ENCODE data around the gene CPT1B. TPM values are rescaled to one million over a fixed set of nuclear protein-coding genes. Genes with fewer than 3 reads are reported as not detected.

CPT1B gene
- total RNA-seq, 4 donors from 2014 or later: 9.7 to 38.7 (median 14.9) TPM

- H3K27ac ChIP-seq: no peak overlapping the region
- no peak for DNase-seq
- no peaks in the 10 kb centered on the region for H3K9me3 ChIP-seq
- H3K4me3 ChIP-seq (replicated peaks in 1 of 3): no peak overlapping the region
- peaks cover 13 to 29% of the 10 kb centered on the region in 2 donors for H3K4me1 ChIP-seq
- H3K36me3 ChIP-seq: no peaks in the 10 kb centered on the region
- 87 to 100% methylated on average over 2 to 6 of the region's 23 CpGs for WGBS, 2 donors
- no peak for TF ChIP-seq POLR2A (IDR thresholded peaks at IDR 0.05)
- TF ChIP-seq, protein P1, sequence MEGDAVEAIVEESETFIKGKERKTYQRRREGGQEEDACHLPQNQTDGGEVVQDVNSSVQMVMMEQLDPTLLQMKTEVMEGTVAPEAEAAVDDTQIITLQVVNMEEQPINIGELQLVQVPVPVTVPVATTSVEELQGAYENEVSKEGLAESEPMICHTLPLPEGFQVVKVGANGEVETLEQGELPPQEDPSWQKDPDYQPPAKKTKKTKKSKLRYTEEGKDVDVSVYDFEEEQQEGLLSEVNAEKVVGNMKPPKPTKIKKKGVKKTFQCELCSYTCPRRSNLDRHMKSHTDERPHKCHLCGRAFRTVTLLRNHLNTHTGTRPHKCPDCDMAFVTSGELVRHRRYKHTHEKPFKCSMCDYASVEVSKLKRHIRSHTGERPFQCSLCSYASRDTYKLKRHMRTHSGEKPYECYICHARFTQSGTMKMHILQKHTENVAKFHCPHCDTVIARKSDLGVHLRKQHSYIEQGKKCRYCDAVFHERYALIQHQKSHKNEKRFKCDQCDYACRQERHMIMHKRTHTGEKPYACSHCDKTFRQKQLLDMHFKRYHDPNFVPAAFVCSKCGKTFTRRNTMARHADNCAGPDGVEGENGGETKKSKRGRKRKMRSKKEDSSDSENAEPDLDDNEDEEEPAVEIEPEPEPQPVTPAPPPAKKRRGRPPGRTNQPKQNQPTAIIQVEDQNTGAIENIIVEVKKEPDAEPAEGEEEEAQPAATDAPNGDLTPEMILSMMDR (IDR thresholded peaks at IDR 0.05): no peak
- intact Hi-C loops (cut with DNase I): no loop called here
- H3K27me3 ChIP-seq: no peaks in the 10 kb centered on the region
These were observed 585 bp downstream of the CPT1B start for GRCh38 chr22:50577697-50577986.

GRCh38 chr22:50576806-50577696, 1.2 kb downstream of the CPT1B start:
- no peaks in the 10 kb centered on the region for H3K9me3 ChIP-seq
- TF ChIP-seq, protein P1 (IDR thresholded peaks at IDR 0.05): no peak
- TF ChIP-seq POLR2A (IDR thresholded peaks at IDR 0.05): no peak
- no peak overlapping the region for H3K4me3 ChIP-seq (replicated peaks in 1 of 3)
- DNase-seq: no peak
- no peaks in the 10 kb centered on the region for H3K27me3 ChIP-seq
- H3K27ac ChIP-seq: no peak overlapping the region
- intact Hi-C loops (cut with DNase I): no loop called here
- WGBS, 2 donors: 89 to 91% methylated on average over 17 to 18 of the region's 18 CpGs
- no peaks in the 10 kb centered on the region for H3K36me3 ChIP-seq
- peaks cover 13 to 28% of the 10 kb centered on the region in 2 donors for H3K4me1 ChIP-seq

GRCh38 chr22:50576070-50576469, 2.2 kb downstream of the CPT1B start:
- Histone ChIP-seq H3K4me3 (replicated peaks in 1 of 3) (no peak overlapping the region), H3K9me3 (no peaks in the 10 kb centered on the region), H3K4me1 (peaks cover 5 to 18% of the 10 kb centered on the region in 2 donors), H3K27me3 (no peaks in the 10 kb centered on the region), H3K27ac (no peak overlapping the region), H3K36me3 (peaks cover under 1 to 5% of the 10 kb centered on the region in 2 donors)
- TF ChIP-seq, protein P1 (IDR thresholded peaks at IDR 0.05): no peak
- TF ChIP-seq POLR2A (IDR thresholded peaks at IDR 0.05): no peak
- intact Hi-C loops (cut with DNase I): no loop called here
- no peak for DNase-seq
- 70 to 76% methylated on average over 5 of the region's 5 CpGs for WGBS, 2 donors

- no peak overlapping the region for H3K4me3 ChIP-seq (replicated peaks in 1 of 3)
These were observed 2.7 kb downstream of the CPT1B start for GRCh38 chr22:50575426-50575941.

More at GRCh38 chr22:50575426-50575941, 2.7 kb downstream of the CPT1B start:
- no peak overlapping the region for H3K27ac ChIP-seq
- intact Hi-C loops (cut with DNase I): no loop called here
- no peak for DNase-seq
- H3K27me3 ChIP-seq: no peaks in the 10 kb centered on the region
- TF ChIP-seq, protein P1 (IDR thresholded peaks at IDR 0.05): no peak
- TF ChIP-seq POLR2A (IDR thresholded peaks at IDR 0.05): no peak
- peaks cover 3 to 22% of the 10 kb centered on the region in 2 donors for H3K4me1 ChIP-seq
- 85 to 90% methylated on average over 8 of the region's 8 CpGs for WGBS, 2 donors
- peaks cover 5 to 7% of the 10 kb centered on the region in 2 donors for H3K36me3 ChIP-seq
- H3K9me3 ChIP-seq: no peaks in the 10 kb centered on the region

Measured in thyroid gland (tissue), 4 donors.